ENCODE results near the gene NOL12. TPM values are rescaled to one million over a fixed set of nuclear protein-coding genes. Genes with fewer than 3 reads are reported as not detected.
A peak's percentile ranks its signal among the peaks of the same experiment; 100 is the strongest.

The NOL12 gene
- total RNA-seq, 1 donor from 2014 or later, result 9.9 TPM

GRCh38 chr22:37639771-37640590 lies 46.2 kb upstream of the NOL12 start:
- peaks cover 2% of the 10 kb centered on the region for H3K27me3 Mint-ChIP-seq (ENCODE audit: unreplicated experiment)
- H3K4me1 Mint-ChIP-seq (ENCODE audit: low read depth, unreplicated experiment), result peaks cover 5% of the 10 kb centered on the region
- H3K27ac Mint-ChIP-seq (ENCODE audit: unreplicated experiment), result no peak overlapping the region
- DNase-seq, result no peak
- H3K36me3 Mint-ChIP-seq (ENCODE audit: unreplicated experiment), result no peaks in the 10 kb centered on the region
- peak overlapping the region; percentile 64 for H3K4me3 Mint-ChIP-seq (ENCODE audit: unreplicated experiment)
- no peak for TF ChIP-seq CTCF (IDR thresholded peaks at IDR 0.05; ENCODE audit: partially characterized antibody, unreplicated experiment)
- no peaks in the 10 kb centered on the region for H3K9me3 Mint-ChIP-seq (ENCODE audit: unreplicated experiment)

- Mint-ChIP-seq H3K4me3 (ENCODE audit: unreplicated experiment) (peak overlapping the region; percentile 64), H3K27me3 (ENCODE audit: unreplicated experiment) (peaks cover 2% of the 10 kb centered on the region), H3K9me3 (ENCODE audit: unreplicated experiment) (no peaks in the 10 kb centered on the region), H3K4me1 (ENCODE audit: low read depth, unreplicated experiment) (peaks cover 5% of the 10 kb centered on the region), H3K27ac (ENCODE audit: unreplicated experiment) (no peak overlapping the region), H3K36me3 (ENCODE audit: unreplicated experiment) (no peaks in the 10 kb centered on the region)
- no peak for DNase-seq
- no peak for TF ChIP-seq CTCF (IDR thresholded peaks at IDR 0.05; ENCODE audit: partially characterized antibody, unreplicated experiment)
Observed at GRCh38 chr22:37640591-37641560, 45.3 kb upstream of the NOL12 start.

- no peaks in the 10 kb centered on the region for H3K9me3 Mint-ChIP-seq (ENCODE audit: unreplicated experiment)
- DNase-seq, result no peak
- no peaks in the 10 kb centered on the region for H3K36me3 Mint-ChIP-seq (ENCODE audit: unreplicated experiment)
- peaks cover 5% of the 10 kb centered on the region for H3K4me1 Mint-ChIP-seq (ENCODE audit: low read depth, unreplicated experiment)
- peaks cover 2% of the 10 kb centered on the region for H3K27me3 Mint-ChIP-seq (ENCODE audit: unreplicated experiment)
- no peak overlapping the region for H3K4me3 Mint-ChIP-seq (ENCODE audit: unreplicated experiment)
- TF ChIP-seq CTCF (IDR thresholded peaks at IDR 0.05; ENCODE audit: partially characterized antibody, unreplicated experiment), result no peak
- no peak overlapping the region for H3K27ac Mint-ChIP-seq (ENCODE audit: unreplicated experiment)
Observed at GRCh38 chr22:37641561-37641949, 44.6 kb upstream of the NOL12 start.

GRCh38 chr22:37643225-37643847 lies 42.8 kb upstream of the NOL12 start:
- H3K27me3 Mint-ChIP-seq (ENCODE audit: unreplicated experiment), result peaks cover 2% of the 10 kb centered on the region
- no peak overlapping the region for H3K4me3 Mint-ChIP-seq (ENCODE audit: unreplicated experiment)
- no peak overlapping the region for H3K27ac Mint-ChIP-seq (ENCODE audit: unreplicated experiment)
- TF ChIP-seq CTCF (IDR thresholded peaks at IDR 0.05; ENCODE audit: partially characterized antibody, unreplicated experiment), result peak; percentile 94
- H3K4me1 Mint-ChIP-seq (ENCODE audit: low read depth, unreplicated experiment), result peaks cover 5% of the 10 kb centered on the region
- DNase-seq, result peak; percentile 96
- H3K36me3 Mint-ChIP-seq (ENCODE audit: unreplicated experiment), result no peaks in the 10 kb centered on the region
- H3K9me3 Mint-ChIP-seq (ENCODE audit: unreplicated experiment), result no peaks in the 10 kb centered on the region

Measured in glutamatergic neuron (in vitro differentiated cells).